Measurements from ENCODE around the gene HAPLN2. TPM values are rescaled to one million over a fixed set of nuclear protein-coding genes. Genes with fewer than 3 reads are reported as not detected.

Gene HAPLN2
- total RNA-seq, 1 experiment from 2014 or later: 1.2 TPM

DNA sequence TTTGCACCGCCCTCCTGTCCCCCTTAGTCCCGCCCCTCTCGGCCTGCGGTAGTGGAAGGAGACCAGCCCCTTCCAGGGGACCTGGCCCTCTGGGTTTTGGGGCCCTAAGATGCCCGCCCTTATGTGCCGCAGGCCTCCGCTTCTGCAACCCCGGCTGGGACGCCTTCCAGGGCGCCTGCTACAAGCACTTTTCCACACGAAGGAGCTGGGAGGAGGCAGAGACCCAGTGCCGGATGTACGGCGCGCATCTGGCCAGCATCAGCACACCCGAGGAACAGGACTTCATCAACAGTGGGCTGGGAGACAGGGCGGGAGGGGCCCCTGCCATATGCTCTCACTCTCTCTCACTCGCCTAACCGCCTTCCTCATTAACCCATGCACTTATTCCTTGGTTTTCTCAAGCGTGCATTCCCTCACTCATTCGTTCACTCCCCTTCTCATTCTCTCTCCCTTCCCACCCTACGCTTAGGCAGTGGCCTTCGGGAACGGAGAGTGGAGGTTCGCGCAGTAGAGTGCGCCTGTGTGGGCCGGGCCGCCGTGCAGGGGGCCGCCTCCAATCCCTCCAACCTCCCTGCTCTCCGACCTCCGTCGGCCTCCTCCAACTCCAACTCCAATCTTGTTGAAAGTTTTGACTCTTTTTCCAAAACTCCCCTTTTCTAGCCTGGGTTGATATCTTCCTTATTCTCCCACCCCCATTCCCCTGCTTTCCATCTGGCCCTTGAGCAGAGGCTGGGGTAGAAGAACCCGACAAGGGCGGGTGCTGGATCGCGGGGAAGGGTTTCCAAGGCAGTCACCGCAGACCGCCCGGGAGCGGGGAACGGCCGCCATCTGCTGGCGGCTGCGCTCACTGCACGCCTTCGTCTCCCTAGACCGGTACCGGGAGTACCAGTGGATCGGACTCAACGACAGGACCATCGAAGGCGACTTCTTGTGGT, 37.9 kb downstream of the HAPLN2 start:
- DNase-seq (ENCODE audit: low spot score) (peak; percentile 90), ATAC-seq (peak; percentile 43)
- H3K4me1 Mint-ChIP-seq: peaks cover 61% of the 10 kb centered on the region
- TF ChIP-seq TEAD1 (CRISPR knock-in tag; IDR thresholded peaks at IDR 0.05): 0 out of 2 replicates have a peak, but pooled peaks have one; percentile 52
- TF ChIP-seq ETV6 (CRISPR knock-in tag; IDR thresholded peaks at IDR 0.05): no peak
- peak; percentile 35; the same call in 1 of the 2 replicates for TF ChIP-seq USF1 (CRISPR knock-in tag; IDR thresholded peaks at IDR 0.05)
- no peak for TF ChIP-seq ATF2 (CRISPR knock-in tag; IDR thresholded peaks at IDR 0.05; ENCODE audit: borderline replicate concordance, low read depth)
- no peak for TF ChIP-seq KAT7 (CRISPR knock-in tag; IDR thresholded peaks at IDR 0.05; ENCODE audit: borderline replicate concordance)
- TF ChIP-seq NR3C1 (CRISPR knock-in tag; conservative IDR thresholded peaks at IDR 0.05; ENCODE audit: low read depth): 0 out of 2 replicates have a peak, but pooled peaks have one; percentile 70
- peak; percentile 25; the same call in 1 of the 2 replicates for TF ChIP-seq MYBL2 (CRISPR knock-in tag; IDR thresholded peaks at IDR 0.05)
- TF ChIP-seq, protein P1, sequence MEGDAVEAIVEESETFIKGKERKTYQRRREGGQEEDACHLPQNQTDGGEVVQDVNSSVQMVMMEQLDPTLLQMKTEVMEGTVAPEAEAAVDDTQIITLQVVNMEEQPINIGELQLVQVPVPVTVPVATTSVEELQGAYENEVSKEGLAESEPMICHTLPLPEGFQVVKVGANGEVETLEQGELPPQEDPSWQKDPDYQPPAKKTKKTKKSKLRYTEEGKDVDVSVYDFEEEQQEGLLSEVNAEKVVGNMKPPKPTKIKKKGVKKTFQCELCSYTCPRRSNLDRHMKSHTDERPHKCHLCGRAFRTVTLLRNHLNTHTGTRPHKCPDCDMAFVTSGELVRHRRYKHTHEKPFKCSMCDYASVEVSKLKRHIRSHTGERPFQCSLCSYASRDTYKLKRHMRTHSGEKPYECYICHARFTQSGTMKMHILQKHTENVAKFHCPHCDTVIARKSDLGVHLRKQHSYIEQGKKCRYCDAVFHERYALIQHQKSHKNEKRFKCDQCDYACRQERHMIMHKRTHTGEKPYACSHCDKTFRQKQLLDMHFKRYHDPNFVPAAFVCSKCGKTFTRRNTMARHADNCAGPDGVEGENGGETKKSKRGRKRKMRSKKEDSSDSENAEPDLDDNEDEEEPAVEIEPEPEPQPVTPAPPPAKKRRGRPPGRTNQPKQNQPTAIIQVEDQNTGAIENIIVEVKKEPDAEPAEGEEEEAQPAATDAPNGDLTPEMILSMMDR (IDR thresholded peaks at IDR 0.05): peak; percentile 92
- peak; percentile 58 for TF ChIP-seq MAX (CRISPR knock-in tag; IDR thresholded peaks at IDR 0.05)
- peak overlapping the region; percentile 85 for H3K4me3 Mint-ChIP-seq
- no peaks in the 10 kb centered on the region for H3K36me3 Mint-ChIP-seq
- H3K27ac Mint-ChIP-seq: no peak overlapping the region
- ChIA-PET POLR2A (interaction anchor here (1.0 to 1.5 kb wide), 5 partner anchors 13 to 33 kb away, joined by 3 to 7 read pairs (median 3); partner anchors contain the start of gene NES), CTCF (interaction anchor here (0.5 to 12.6 kb wide), 19 partner anchors 9 to 237 kb away, joined by 3 to 437 read pairs (median 4); partner anchors contain the start of genes BCAN, CRABP2, HAPLN2 and NES)
- peaks cover 76% of the 10 kb centered on the region for H3K27me3 Mint-ChIP-seq (ENCODE audit: low read depth)
- H3K9me3 Mint-ChIP-seq: no peaks in the 10 kb centered on the region

DNA sequence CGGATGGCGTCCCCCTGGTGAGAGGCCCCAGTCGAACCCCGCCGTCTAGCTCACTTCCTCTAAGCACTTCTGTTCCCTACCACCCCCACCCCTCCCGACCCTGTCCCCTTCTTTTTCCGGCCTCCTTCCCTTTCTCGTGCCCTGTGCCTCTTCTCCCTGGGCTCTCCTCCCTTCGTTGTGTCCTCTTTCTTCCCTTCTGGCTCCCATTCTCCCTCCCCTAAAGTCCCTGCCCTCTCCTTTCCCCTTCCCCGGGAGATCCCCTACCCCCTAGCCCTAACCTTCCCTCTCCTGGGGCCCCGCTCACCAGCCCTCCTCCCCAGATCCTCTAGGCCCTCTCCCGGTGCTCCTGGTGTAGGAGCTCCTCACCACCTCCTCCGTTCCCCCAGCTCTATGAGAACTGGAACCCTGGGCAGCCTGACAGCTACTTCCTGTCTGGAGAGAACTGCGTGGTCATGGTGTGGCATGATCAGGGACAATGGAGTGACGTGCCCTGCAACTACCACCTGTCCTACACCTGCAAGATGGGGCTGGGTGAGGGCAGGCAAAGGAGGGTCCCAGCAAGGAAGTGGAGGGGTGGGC, 38.6 kb downstream of the HAPLN2 start:
- DNase-seq (ENCODE audit: low spot score) (no peak), ATAC-seq (no peak)
- Mint-ChIP-seq H3K27me3 (ENCODE audit: low read depth) (peaks cover 70% of the 10 kb centered on the region), H3K4me1 (peaks cover 69% of the 10 kb centered on the region), H3K9me3 (no peaks in the 10 kb centered on the region), H3K4me3 (peak overlapping the region; percentile 85), H3K27ac (no peak overlapping the region), H3K36me3 (no peaks in the 10 kb centered on the region)
- CTCF ChIA-PET: interaction anchor here (0.6 to 12.6 kb wide), 12 partner anchors 9 to 102 kb away, joined by 3 to 437 read pairs (median 5); partner anchors contain the start of genes BCAN, CRABP2, HAPLN2 and NES
- TF ChIP-seq ZNF263 (CRISPR knock-in tag; IDR thresholded peaks at IDR 0.05; ENCODE audit: low read depth): peak; percentile 29; the same call in 1 of the 2 replicates
- TF ChIP-seq HMGXB4 (CRISPR knock-in tag; IDR thresholded peaks at IDR 0.05): no peak
- POLR2A ChIA-PET: interaction anchor here (1.0 to 1.5 kb wide), 2 partner anchors 18 to 33 kb away, joined by 3 to 4 read pairs; no protein-coding TSS in a partner anchor

- ATAC-seq: no peak
- peaks cover 64% of the 10 kb centered on the region for H3K27me3 Mint-ChIP-seq (ENCODE audit: low read depth)
- no peaks in the 10 kb centered on the region for H3K36me3 Mint-ChIP-seq
- no peak overlapping the region for H3K4me3 Mint-ChIP-seq
- H3K27ac Mint-ChIP-seq: no peak overlapping the region
- DNase-seq (ENCODE audit: low spot score): no peak
- ChIA-PET POLR2A (interaction anchor here (1.0 to 1.5 kb wide), 2 partner anchors 17 to 34 kb away, joined by 3 to 4 read pairs; no protein-coding TSS in a partner anchor), CTCF (interaction anchor here (0.9 to 12.6 kb wide), 7 partner anchors 10 to 68 kb away, joined by 4 to 437 read pairs (median 11); partner anchors contain the start of genes BCAN, CRABP2, HAPLN2 and NES)
- H3K9me3 Mint-ChIP-seq: no peaks in the 10 kb centered on the region
- peaks cover 75% of the 10 kb centered on the region for H3K4me1 Mint-ChIP-seq
- no peak for TF ChIP-seq JAZF1 (CRISPR knock-in tag; IDR thresholded peaks at IDR 0.05)
- no peak for TF ChIP-seq IRF2 (CRISPR knock-in tag; IDR thresholded peaks at IDR 0.05; ENCODE audit: borderline replicate concordance, low read depth)
- no peak for TF ChIP-seq NFYB (CRISPR knock-in tag; conservative IDR thresholded peaks at IDR 0.05; ENCODE audit: low read depth)
- TF ChIP-seq ZNF416 (CRISPR knock-in tag; IDR thresholded peaks at IDR 0.05): no peak
- no peak for TF ChIP-seq HMGA2 (CRISPR knock-in tag; IDR thresholded peaks at IDR 0.05)
- TF ChIP-seq EMX1 (CRISPR knock-in tag; IDR thresholded peaks at IDR 0.05): no peak
- TF ChIP-seq FOXK1 (CRISPR knock-in tag; IDR thresholded peaks at IDR 0.05): no peak
- TF ChIP-seq NR2C2 (CRISPR knock-in tag; IDR thresholded peaks at IDR 0.05): no peak
- TF ChIP-seq MAX (CRISPR knock-in tag; IDR thresholded peaks at IDR 0.05): no peak
Measured at GRCh38 chr1:156658496-156658895, 39.3 kb downstream of the HAPLN2 start.
